ENCODE data around the gene NIP7.

GRCh38 chr16:69373019-69373418, 33.4 kb downstream of the NIP7 start:
- TF ChIP-seq ZNF174 (CRISPR knock-in tag; IDR thresholded peaks at IDR 0.05) (no peak), CTCF (IDR thresholded peaks at IDR 0.05 in 2 of 3, conservative IDR thresholded peaks at IDR 0.05 in 1 of 3; ENCODE audit: insufficient read depth in 2 of 3, low read depth in 1 of 3, low read length in 3 of 3) (no peak), CHD2 (IDR thresholded peaks at IDR 0.05; ENCODE audit: low read depth, low read length) (no peak), HNRNPUL1 (IDR thresholded peaks at IDR 0.05; ENCODE audit: low read length) (no peak)

Measured in K562 (cell line).